Mammary epithelial cell (primary cell): Measurements from ENCODE around the gene LRRK2.

Experiments
- CTCF ChIP-seq, 2 donors: IDR thresholded peaks in 1 of 2; conservative IDR thresholded peaks in 1 of 2; 2 replicates each; pipeline ENCODE4 v1.5.1; 2011 to 2012; ENCODE audit warnings: inconsistent platforms in 2 of 2, low read length in 2 of 2, mild to moderate bottlenecking in 2 of 2, control low read depth in 1 of 2, low read depth in 1 of 2; ENCODE audit not compliant: insufficient read depth in 1 of 2; ENCODE audit errors: extremely low read depth in 1 of 2
- EZH2 ChIP-seq: IDR thresholded peaks from 2 replicates; pipeline ENCODE4 v1.6.1; 2012; ENCODE audit warnings: low read length, inconsistent platforms, borderline replicate concordance

- TF ChIP-seq CTCF (conservative IDR thresholded peaks at IDR 0.05 in 1 of 2, IDR thresholded peaks at IDR 0.05 in 1 of 2; ENCODE audit: extremely low read depth in 1 of 2, insufficient read depth in 1 of 2, low read depth in 1 of 2, low read length in 2 of 2) (no peak), EZH2 (no peak)
These were observed 41.1 kb upstream of the LRRK2 start for GRCh38 chr12:40183715-40184114.
